Measurements from ENCODE around the gene TBC1D10A. TPM values are rescaled to one million over a fixed set of nuclear protein-coding genes. Genes with fewer than 3 reads are reported as not detected.
A peak's percentile ranks its signal among the peaks of the same experiment; 100 is the strongest.

The TBC1D10A gene
- total RNA-seq, 2 donors from 2014 or later: 46.9 to 63.1 TPM

DNA sequence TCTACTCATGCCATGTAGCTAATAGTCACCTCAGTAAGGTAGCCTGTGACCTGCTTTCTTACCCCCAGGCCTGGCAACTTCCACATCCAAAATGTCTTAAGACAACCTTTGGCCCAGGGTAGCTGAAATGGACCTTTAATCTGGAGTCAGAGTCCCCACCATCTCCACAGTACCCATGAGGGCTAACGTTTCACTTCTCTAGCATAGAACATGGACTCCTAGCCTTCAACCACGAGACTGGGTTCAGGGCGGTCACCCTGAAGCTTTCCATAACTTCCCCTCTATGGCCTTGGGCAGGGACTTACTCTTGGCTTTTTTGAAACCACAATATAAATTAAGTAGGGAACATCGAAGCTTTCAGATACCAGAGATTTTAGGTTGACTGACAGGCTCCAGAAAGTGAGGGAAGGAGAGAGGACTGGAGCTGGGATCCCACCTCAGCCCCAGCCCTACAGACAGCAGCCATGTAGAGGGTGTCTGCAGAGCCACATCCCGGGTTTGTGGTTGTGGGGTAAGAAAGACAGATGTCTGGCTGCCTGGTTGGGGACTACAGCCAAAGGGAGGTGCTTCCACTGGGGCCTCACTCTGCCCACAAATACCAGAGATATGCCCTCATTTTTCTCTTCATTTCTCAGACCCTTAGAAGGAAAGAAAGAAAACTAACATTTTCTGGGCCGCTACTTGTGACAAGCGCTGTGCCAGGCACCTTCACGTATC is 2.6 kb downstream of the TBC1D10A start:
- no peak for ATAC-seq
- peak overlapping the region; percentile 89 for H3K27ac Mint-ChIP-seq
- H3K36me3 Mint-ChIP-seq (ENCODE audit: low read depth): peaks cover 3% of the 10 kb centered on the region
- DNase-seq: peak in 1 of 3 donors; percentile 28
- H3K9me3 ChIP-seq (ENCODE audit: control insufficient read depth, low read length, poor library complexity, severe bottlenecking): no peaks in the 10 kb centered on the region
- peaks cover 68% of the 10 kb centered on the region for H3K4me1 Mint-ChIP-seq
- H3K27me3 Mint-ChIP-seq: no peaks in the 10 kb centered on the region
- peak overlapping the region; percentile 96 for H3K4me3 Mint-ChIP-seq

DNA sequence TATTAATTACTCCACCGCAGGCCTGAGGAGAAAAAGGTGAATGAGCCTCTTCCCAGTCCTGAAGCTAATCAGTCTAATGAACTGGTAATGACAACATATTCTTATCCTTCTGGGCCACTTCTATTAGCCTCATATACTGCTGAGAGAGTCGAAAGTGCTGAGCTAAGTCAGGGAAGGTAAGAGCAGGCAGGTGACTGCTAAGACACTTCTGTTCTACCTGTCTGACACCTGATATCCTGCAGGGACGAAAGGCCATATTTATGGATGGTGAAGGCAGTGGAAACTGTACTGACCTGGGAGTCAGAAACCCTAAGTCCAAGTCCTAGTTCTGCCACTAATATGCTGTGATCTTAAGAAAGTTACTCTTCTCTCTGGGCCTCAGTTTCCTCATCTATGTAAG is 3.5 kb downstream of the TBC1D10A start:
- Mint-ChIP-seq H3K36me3 (ENCODE audit: low read depth) (peaks cover 8% of the 10 kb centered on the region), H3K27me3 (no peaks in the 10 kb centered on the region)
- ATAC-seq: no peak

DNA sequence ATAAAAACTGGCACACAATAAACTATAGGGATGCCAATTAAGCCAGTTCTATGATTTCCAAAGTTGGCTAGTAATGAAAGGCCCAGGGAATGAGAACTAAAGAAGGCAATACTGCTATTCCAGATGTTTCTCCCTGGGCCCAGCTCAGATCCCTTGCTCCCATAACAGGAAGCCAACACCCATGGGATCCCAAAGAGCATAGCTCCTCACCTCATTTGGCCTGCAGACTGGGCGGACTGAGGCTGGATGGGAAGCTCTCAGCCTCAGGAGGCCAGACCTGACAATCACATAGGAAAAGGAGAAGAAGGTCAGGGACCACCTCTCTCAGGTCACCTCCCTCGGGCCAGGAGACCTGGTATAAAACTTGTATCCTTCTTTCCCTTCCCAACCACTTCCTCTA is 5.3 kb downstream of the TBC1D10A start:
- H3K27ac Mint-ChIP-seq: peak overlapping the region; percentile 74
- H3K9me3 ChIP-seq (ENCODE audit: control insufficient read depth, low read length, poor library complexity, severe bottlenecking): no peaks in the 10 kb centered on the region
- no peaks in the 10 kb centered on the region for H3K27me3 Mint-ChIP-seq
- H3K4me3 Mint-ChIP-seq: no peak overlapping the region
- peaks cover 78% of the 10 kb centered on the region for H3K4me1 Mint-ChIP-seq
- no peak for DNase-seq
- no peak for ATAC-seq
- H3K36me3 Mint-ChIP-seq (ENCODE audit: low read depth): peaks cover 8% of the 10 kb centered on the region

More for the DNA sequence above, 3.5 kb downstream of the TBC1D10A start:
- peak overlapping the region; percentile 89 for H3K27ac Mint-ChIP-seq
- H3K4me3 Mint-ChIP-seq: peak overlapping the region; percentile 96
- H3K9me3 ChIP-seq (ENCODE audit: control insufficient read depth, low read length, poor library complexity, severe bottlenecking): no peaks in the 10 kb centered on the region
- DNase-seq: no peak
- H3K4me1 Mint-ChIP-seq: peaks cover 76% of the 10 kb centered on the region

DNA sequence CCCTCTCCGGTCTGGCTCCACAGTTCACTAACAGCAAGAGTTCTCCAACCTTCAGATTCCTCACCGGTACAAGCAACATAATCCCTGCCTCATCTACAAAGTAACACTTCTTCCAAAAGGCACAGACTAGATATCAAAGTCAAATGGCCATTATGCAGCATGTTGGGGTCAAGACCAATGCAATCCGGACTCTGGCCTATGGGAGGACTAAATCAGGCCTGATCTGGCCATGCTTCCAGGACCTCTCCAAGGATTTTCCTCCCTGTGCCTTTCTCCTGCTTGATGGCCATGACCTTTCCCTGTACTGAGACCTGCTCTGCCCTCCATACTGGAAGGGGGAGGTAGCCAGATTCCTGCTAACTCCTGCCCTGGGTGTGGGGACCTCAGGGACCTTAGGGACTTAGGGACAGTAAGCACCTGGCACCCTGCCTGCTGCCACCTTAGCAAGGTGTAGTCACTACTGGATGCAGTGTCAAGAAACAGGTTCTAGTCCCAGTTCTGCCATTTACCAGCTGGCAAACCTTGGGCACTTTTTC is 6.7 kb downstream of the TBC1D10A start:
- Mint-ChIP-seq H3K36me3 (ENCODE audit: low read depth) (peaks cover 8% of the 10 kb centered on the region), H3K4me3 (no peak overlapping the region), H3K27ac (peak overlapping the region; percentile 86), H3K4me1 (peaks cover 83% of the 10 kb centered on the region), H3K27me3 (no peaks in the 10 kb centered on the region)
- no peak for ATAC-seq
- no peaks in the 10 kb centered on the region for H3K9me3 ChIP-seq (ENCODE audit: control insufficient read depth, low read length, poor library complexity, severe bottlenecking)
- DNase-seq: no peak

DNA sequence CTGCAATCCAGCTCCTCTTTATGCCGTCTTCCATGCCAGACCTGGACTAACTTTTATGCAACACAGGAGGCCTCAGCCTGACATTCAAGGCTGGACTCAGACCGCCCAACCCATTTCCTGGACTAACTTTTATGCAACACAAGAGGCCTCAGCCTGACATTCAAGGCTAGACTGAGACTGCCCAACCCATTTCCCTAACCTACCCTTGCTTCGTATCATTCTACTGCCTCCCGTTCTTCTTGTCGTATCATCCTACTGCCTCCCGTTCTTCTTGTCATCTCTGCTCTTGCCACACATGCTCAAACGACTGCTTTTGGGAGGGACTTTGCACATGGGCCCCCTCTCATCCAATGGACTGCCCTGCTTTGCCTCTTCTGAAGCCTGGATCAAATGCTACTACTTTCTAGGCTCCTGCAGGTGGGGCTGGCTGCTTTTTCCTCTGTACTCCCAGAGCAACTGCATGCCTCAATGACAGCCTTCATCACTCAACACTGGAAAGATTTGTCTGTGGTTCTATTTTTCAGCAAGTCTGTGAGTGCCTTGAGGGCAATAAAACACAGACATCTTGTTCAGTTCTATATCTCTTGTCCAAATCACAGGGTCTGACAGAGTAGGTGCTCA is 7.8 kb downstream of the TBC1D10A start:
- no peak for ATAC-seq
- Mint-ChIP-seq H3K4me3 (peak overlapping the region; percentile 53), H3K4me1 (peaks cover 80% of the 10 kb centered on the region)

DNA sequence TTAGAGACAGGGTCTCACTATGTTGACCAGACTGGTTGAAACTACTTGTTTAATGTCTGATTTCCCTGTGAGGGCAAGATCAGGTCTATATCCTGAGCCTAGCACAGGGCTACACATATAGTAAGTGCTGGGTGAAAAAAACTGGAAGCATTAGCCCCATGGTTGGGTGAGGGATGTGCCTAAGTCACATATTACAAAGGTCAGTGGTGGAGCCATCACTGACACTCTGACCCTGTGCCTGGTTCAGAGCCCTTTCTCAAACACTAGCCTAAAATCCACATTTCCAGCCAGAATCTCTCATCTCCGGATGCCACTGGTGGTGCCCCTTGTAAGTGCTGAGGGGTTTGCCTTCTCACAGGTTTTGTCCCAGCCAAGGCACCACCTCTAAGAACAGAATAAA is 9.0 kb downstream of the TBC1D10A start:
- no peak for DNase-seq
- H3K4me3 Mint-ChIP-seq: no peak overlapping the region
- ATAC-seq: no peak

More for the DNA sequence above, 7.8 kb downstream of the TBC1D10A start:
- peak overlapping the region; percentile 86 for H3K27ac Mint-ChIP-seq
- no peaks in the 10 kb centered on the region for H3K9me3 ChIP-seq (ENCODE audit: control insufficient read depth, low read length, poor library complexity, severe bottlenecking)
- DNase-seq: no peak
- H3K27me3 Mint-ChIP-seq: no peaks in the 10 kb centered on the region
- H3K36me3 Mint-ChIP-seq (ENCODE audit: low read depth): peaks cover 8% of the 10 kb centered on the region

DNA sequence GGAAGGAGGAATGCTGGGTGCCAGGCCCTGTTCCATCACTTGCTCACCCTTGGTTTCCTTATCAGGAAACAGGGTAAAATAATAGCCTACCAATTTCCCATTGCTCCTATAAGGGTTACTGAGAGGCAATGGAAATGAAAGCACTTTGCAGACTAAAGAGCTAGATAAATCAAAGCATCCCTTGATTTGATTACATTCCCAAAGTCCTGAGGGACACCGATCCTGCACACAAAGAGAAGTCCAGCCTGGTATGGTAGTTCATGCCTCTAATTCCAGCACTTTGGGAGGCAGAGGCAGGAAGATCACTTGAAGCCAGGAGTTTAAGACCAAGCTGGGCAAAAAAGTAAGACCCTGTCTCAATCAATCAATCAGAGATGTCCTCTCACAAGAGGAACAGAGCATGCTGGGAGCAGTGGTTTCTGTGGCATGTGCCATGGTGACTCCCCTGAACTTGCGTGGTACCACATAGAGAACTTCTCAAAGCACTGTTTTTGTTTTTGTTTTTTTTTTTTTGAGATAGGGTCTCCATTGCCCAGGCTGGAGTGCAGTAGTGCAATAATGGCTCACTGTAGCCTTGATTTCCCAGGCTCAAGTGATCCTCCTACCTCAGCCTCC is 10.7 kb downstream of the TBC1D10A start:
- no peak for DNase-seq
- peaks cover 82% of the 10 kb centered on the region for H3K4me1 Mint-ChIP-seq
- peak overlapping the region; percentile 61 for H3K4me3 Mint-ChIP-seq
- peak overlapping the region; percentile 86 for H3K27ac Mint-ChIP-seq
- peaks cover 11% of the 10 kb centered on the region for H3K36me3 Mint-ChIP-seq (ENCODE audit: low read depth)
- no peaks in the 10 kb centered on the region for H3K27me3 Mint-ChIP-seq
- no peak for ATAC-seq
- H3K9me3 ChIP-seq (ENCODE audit: control insufficient read depth, low read length, poor library complexity, severe bottlenecking): no peaks in the 10 kb centered on the region

More for the DNA sequence above, 9.0 kb downstream of the TBC1D10A start:
- Mint-ChIP-seq H3K27me3 (no peaks in the 10 kb centered on the region), H3K4me1 (peaks cover 74% of the 10 kb centered on the region), H3K27ac (peak overlapping the region; percentile 86), H3K36me3 (ENCODE audit: low read depth) (peaks cover 8% of the 10 kb centered on the region)
- H3K9me3 ChIP-seq (ENCODE audit: control insufficient read depth, low read length, poor library complexity, severe bottlenecking): no peaks in the 10 kb centered on the region

DNA sequence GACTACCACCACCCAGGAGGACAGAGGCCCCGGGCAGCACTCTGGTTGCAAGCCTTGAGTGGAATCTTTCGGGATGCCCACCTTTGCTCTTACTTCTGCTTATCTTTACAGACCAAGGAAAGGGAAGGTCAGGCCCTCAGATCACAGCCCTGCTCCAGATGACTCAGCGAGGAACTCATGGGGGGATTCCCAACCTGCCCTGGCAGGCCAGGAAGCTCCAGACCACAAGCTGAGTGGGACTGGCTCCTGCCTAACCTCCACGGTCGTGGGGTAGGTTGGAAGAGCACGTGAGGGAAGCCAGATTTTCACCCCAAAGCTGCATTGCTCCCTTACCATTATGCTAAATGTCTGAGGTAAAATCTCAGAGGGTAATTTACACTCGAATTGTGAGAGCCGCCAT is 11.8 kb downstream of the TBC1D10A start:
- Mint-ChIP-seq H3K4me3 (peak overlapping the region; percentile 61), H3K27me3 (no peaks in the 10 kb centered on the region), H3K27ac (peak overlapping the region; percentile 86), H3K4me1 (peaks cover 84% of the 10 kb centered on the region), H3K36me3 (ENCODE audit: low read depth) (peaks cover 11% of the 10 kb centered on the region)
- no peaks in the 10 kb centered on the region for H3K9me3 ChIP-seq (ENCODE audit: control insufficient read depth, low read length, poor library complexity, severe bottlenecking)
- DNase-seq (peak; percentile 36 to 63 (median 43)), ATAC-seq (peak; percentile 89)

DNA sequence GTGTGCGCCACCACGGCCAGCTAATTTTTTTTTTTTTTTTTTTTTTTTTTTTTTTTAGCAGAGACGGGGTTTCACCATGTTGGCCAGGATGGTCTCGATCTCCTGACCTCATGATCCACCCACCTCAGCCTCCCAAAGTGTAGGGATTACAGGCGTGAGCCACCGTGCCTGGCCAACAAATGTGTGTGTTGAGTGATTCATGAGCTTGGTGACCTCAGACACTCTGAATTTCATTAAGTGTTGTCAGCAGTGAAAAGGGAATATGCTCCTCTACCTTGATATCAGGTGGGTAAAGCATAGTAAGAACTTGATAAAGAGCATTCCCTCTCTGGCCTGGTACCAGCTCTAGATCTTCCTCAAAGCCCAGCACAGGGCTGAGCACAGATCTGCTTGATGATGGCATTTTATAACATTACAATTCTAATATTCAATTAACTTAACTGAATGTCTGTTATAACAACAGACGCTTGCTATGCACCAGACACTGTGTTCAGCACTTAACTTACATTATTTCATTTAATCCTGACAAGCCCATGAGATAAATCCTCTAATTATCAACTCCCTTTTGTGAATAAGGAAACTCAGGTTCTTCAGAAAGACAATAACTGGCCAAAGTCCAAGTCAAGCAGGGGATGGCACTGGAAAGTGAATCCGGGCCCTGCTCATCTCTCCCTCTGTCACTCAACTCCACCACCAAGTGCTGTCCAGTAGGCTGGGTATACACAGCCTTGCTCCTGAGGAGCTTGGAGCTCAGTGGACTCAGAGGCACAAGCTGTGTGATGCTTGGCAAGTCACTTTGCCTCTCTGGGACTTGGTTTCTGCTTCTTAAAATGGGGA is 13.0 kb downstream of the TBC1D10A start:
- H3K36me3 Mint-ChIP-seq (ENCODE audit: low read depth): peaks cover 6% of the 10 kb centered on the region
- H3K4me3 Mint-ChIP-seq: peak overlapping the region; percentile 61
- peak overlapping the region; percentile 86 for H3K27ac Mint-ChIP-seq
- H3K4me1 Mint-ChIP-seq: peaks cover 77% of the 10 kb centered on the region
- no peaks in the 10 kb centered on the region for H3K27me3 Mint-ChIP-seq
- ATAC-seq: no peak
- no peaks in the 10 kb centered on the region for H3K9me3 ChIP-seq (ENCODE audit: control insufficient read depth, low read length, poor library complexity, severe bottlenecking)
- no peak for DNase-seq

DNA sequence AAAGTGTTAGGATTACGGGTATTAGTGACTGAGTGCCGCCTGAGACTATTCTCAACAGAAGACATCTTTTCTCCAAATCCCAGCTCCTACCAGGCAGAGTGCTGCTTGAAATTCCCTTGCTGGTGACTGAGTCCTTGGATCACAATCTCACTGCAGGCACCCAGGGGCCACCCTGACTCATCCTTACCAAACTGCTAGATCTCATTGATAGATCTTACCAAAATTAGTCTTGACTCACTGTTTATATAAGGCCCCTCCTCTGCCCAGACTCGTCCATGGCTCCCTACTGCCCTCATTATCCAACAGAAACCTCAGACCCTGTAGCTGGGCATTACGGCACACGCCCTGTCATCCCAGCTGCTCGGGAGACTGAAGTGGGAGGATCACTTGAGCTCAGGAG is 14.7 kb downstream of the TBC1D10A start:
- DNase-seq (no peak), ATAC-seq (no peak)
- H3K27me3 Mint-ChIP-seq: no peaks in the 10 kb centered on the region
- H3K27ac Mint-ChIP-seq: peak overlapping the region; percentile 86
- H3K36me3 Mint-ChIP-seq (ENCODE audit: low read depth): peaks cover 4% of the 10 kb centered on the region
- no peaks in the 10 kb centered on the region for H3K9me3 ChIP-seq (ENCODE audit: control insufficient read depth, low read length, poor library complexity, severe bottlenecking)
- H3K4me3 Mint-ChIP-seq: peak overlapping the region; percentile 19
- peaks cover 79% of the 10 kb centered on the region for H3K4me1 Mint-ChIP-seq

DNA sequence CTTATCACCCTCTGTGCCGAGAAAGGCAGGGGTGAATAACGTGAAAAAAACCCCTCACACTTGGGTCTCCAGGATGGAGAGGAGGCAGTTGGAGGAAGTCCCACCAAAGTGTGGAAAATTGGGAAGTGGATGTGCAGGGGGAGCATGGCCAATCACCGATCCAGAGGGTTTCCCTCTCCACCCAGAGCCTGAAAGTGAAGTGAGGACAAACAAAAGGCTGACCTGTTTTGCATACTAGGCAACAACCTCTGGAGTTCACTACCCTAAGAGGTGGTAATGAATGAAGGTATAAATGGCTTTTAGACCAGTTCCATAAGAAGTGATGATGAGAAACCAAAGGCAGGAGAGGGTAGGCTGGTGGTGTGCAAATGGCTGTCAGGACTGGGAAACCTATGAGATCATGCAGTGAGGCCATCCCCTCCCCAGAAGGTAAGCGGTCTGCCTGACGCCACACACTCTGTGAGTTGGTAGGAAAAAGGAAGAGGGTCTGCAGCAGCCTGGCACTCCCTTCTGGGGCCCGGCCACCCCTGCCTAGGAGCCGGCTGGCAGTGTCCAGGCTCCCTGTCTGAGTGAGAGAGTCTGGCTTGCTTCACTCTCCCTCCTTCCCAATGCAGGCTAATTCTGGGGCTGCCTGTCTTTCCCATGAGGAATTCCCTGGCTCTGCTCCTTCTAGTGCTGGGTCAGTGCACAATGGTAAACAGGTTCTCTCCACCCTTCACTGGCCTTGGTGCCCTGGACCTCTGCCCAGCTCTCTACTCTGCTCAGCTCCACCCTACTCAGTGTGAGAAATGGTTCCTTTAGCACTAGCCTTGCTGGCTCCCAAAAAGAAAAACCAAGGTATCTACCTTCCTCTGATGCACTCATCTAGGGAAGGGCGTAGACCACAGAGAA is 15.6 kb downstream of the TBC1D10A start:
- DNase-seq (no peak), ATAC-seq (no peak)
- no peaks in the 10 kb centered on the region for H3K27me3 Mint-ChIP-seq
- peak overlapping the region; percentile 86 for H3K4me3 Mint-ChIP-seq
- H3K9me3 ChIP-seq (ENCODE audit: control insufficient read depth, low read length, poor library complexity, severe bottlenecking): no peaks in the 10 kb centered on the region
- H3K4me1 Mint-ChIP-seq: peaks cover 83% of the 10 kb centered on the region
- peaks cover 4% of the 10 kb centered on the region for H3K36me3 Mint-ChIP-seq (ENCODE audit: low read depth)
- H3K27ac Mint-ChIP-seq: peak overlapping the region; percentile 86
